ENCODE measurements around the gene KIF9.
"Not testable (repeated sequence)": the region's sequence is repeated elsewhere in the genome, so short reads cannot be mapped to it uniquely, and the experiment has no call there.

The KIF9 gene

DNA sequence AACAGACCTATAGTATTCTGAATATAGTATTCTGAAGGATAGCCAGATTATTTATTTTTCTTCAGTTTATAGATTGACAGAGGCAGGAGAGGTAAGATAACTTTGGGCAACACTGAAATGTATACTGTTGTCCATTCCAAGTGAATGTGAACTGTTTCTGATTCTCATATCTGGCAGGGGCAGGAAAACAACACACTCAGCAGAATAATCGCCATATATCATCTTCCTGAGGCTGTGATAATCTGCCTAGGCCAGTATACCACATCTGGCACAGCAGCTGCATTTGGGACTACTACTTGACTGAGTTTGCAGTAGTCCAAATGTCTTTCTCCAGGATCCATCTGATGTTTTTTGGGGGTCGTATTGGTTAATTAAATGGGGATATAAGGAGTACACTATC is 96.3 kb downstream of the KIF9 start:
- TF ChIP-seq ZNF70 (CRISPR knock-in tag; IDR thresholded peaks at IDR 0.05) (no peak), PPARA (CRISPR knock-in tag; IDR thresholded peaks at IDR 0.05; ENCODE audit: borderline replicate concordance) (no peak), TCF4 (CRISPR knock-in tag; IDR thresholded peaks at IDR 0.05; ENCODE audit: borderline replicate concordance) (no peak), ZC3H10 (CRISPR knock-in tag; IDR thresholded peaks at IDR 0.05) (no peak), CREB5 (CRISPR knock-in tag; IDR thresholded peaks at IDR 0.05; ENCODE audit: low read depth) (no peak), OSR1 (CRISPR knock-in tag; IDR thresholded peaks at IDR 0.05) (no peak), GLIS3 (CRISPR knock-in tag; IDR thresholded peaks at IDR 0.05) (no peak), TSHZ2 (CRISPR knock-in tag; IDR thresholded peaks at IDR 0.05) (no peak), BACH2 (CRISPR knock-in tag; IDR thresholded peaks at IDR 0.05; ENCODE audit: borderline replicate concordance) (no peak), RARB (CRISPR knock-in tag; IDR thresholded peaks at IDR 0.05) (no peak), CSDC2 (CRISPR knock-in tag; IDR thresholded peaks at IDR 0.05) (no peak), ZNF565 (CRISPR knock-in tag; conservative IDR thresholded peaks at IDR 0.05; ENCODE audit: low read depth) (no peak)
- TF ChIP-seq, protein P1, sequence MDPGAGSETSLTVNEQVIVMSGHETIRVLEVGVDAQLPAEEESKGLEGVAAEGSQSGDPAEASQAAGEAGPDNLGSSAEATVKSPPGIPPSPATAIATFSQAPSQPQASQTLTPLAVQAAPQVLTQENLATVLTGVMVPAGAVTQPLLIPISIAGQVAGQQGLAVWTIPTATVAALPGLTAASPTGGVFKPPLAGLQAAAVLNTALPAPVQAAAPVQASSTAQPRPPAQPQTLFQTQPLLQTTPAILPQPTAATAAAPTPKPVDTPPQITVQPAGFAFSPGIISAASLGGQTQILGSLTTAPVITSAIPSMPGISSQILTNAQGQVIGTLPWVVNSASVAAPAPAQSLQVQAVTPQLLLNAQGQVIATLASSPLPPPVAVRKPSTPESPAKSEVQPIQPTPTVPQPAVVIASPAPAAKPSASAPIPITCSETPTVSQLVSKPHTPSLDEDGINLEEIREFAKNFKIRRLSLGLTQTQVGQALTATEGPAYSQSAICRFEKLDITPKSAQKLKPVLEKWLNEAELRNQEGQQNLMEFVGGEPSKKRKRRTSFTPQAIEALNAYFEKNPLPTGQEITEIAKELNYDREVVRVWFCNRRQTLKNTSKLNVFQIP (CRISPR knock-in tag; IDR thresholded peaks at IDR 0.05; ENCODE audit: borderline replicate concordance, low read depth) = no peak
- no peak for ATAC-seq

- not testable (repeated sequence) for ATAC-seq
These were observed 100.9 kb downstream of the KIF9 start for GRCh38 chr3:47181685-47182084.

- not testable (repeated sequence) for ATAC-seq
These were observed 102.6 kb downstream of the KIF9 start for GRCh38 chr3:47180011-47180410.
